BLaER1 (cell line): Measurements from ENCODE around the gene SPON1.

ENCODE experiments used
- H3K27ac ChIP-seq: shearing (Covaris generic); formaldehyde crosslinking; 2 replicates; pipeline ENCODE4 v1.8.1; 2022
- H3K27me3 ChIP-seq: shearing (Covaris generic); formaldehyde crosslinking; 2 replicates; pipeline ENCODE4 v1.8.1; 2022
- H3K36me3 ChIP-seq: shearing (Covaris generic); formaldehyde crosslinking; 2 replicates; pipeline ENCODE4 v1.8.1; 2022
- H3K4me1 ChIP-seq: shearing (Covaris generic); formaldehyde crosslinking; 2 replicates; pipeline ENCODE4 v1.8.1; 2022
- H3K4me2 ChIP-seq: shearing (Covaris generic); formaldehyde crosslinking; 2 replicates; pipeline ENCODE4 v1.8.1; 2022
- H3K4me3 ChIP-seq: shearing (Covaris generic); formaldehyde crosslinking; 2 replicates; pipeline ENCODE4 v1.8.1; 2022
- H3K9ac ChIP-seq: shearing (Covaris generic); formaldehyde crosslinking; 2 replicates; pipeline ENCODE4 v1.8.1; 2022
- H3K9me3 ChIP-seq: shearing (Covaris generic); formaldehyde crosslinking; 2 replicates; pipeline ENCODE4 v1.8.1; 2022
- H4K20me1 ChIP-seq: shearing (Covaris generic); formaldehyde crosslinking; 2 replicates; pipeline ENCODE4 v1.8.1; 2022
- Cebpa-rat ChIP-seq: shearing (Covaris generic); IDR thresholded peaks from 2 replicates; pipeline ENCODE4 v1.8.1; 2022

SPON1 gene

DNA sequence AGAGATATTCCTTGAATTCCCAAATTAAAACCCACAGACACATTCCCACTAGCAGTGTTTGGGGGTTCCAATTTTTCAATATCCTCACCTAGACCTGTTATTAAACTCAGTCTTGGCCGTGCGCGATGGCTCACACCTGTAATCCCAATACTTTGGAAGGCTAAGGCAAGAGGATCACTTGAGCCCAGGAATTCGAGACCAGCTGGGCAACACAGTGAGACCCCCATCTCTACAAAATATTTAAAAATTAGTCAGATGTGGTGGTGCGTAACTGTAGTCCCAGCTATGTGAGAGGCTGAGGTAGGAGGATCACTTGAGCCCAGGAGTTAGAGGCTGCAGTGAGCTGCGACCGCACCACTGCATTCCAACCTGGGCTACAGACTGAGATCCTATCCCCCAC, 343.1 kb downstream of the SPON1 start:
- peaks cover 40% of the 10 kb centered on the region for H4K20me1 ChIP-seq
- H3K4me1 ChIP-seq, result no peaks in the 10 kb centered on the region
- H3K27me3 ChIP-seq, result no peaks in the 10 kb centered on the region
- no peak overlapping the region for H3K4me3 ChIP-seq
- H3K4me2 ChIP-seq, result no peak overlapping the region
- H3K36me3 ChIP-seq, result no peaks in the 10 kb centered on the region
- H3K9ac ChIP-seq, result no peak overlapping the region
- no peaks in the 10 kb centered on the region for H3K9me3 ChIP-seq
- no peak overlapping the region for H3K27ac ChIP-seq
- TF ChIP-seq Cebpa-rat, result no peak

DNA sequence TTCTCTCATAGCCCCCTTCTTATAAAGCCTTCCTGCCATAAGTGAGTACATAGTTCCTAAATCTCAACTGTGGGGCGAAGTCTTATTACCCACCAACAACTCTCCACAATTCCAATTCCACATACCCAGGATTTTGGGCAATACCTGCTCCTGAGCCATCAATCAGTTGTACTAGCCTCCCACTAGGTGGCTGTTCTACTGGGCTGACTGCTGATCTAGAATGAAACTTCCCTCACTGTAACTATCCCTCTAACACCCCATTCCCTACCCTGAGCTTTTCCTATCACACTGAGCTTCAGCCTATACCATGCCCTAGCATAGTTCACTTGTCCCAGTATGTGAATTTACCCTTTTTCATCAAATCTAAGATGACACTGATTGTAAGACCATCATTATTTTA, 344.0 kb downstream of the SPON1 start:
- TF ChIP-seq Cebpa-rat, result no peak
- Histone ChIP-seq H3K4me1 (no peaks in the 10 kb centered on the region), H3K36me3 (no peaks in the 10 kb centered on the region), H3K4me3 (no peak overlapping the region), H3K9ac (no peak overlapping the region), H3K4me2 (no peak overlapping the region), H3K9me3 (no peaks in the 10 kb centered on the region), H3K27me3 (no peaks in the 10 kb centered on the region), H3K27ac (no peak overlapping the region), H4K20me1 (peaks cover 42% of the 10 kb centered on the region; the same call in 1 of the 2 replicates)

DNA sequence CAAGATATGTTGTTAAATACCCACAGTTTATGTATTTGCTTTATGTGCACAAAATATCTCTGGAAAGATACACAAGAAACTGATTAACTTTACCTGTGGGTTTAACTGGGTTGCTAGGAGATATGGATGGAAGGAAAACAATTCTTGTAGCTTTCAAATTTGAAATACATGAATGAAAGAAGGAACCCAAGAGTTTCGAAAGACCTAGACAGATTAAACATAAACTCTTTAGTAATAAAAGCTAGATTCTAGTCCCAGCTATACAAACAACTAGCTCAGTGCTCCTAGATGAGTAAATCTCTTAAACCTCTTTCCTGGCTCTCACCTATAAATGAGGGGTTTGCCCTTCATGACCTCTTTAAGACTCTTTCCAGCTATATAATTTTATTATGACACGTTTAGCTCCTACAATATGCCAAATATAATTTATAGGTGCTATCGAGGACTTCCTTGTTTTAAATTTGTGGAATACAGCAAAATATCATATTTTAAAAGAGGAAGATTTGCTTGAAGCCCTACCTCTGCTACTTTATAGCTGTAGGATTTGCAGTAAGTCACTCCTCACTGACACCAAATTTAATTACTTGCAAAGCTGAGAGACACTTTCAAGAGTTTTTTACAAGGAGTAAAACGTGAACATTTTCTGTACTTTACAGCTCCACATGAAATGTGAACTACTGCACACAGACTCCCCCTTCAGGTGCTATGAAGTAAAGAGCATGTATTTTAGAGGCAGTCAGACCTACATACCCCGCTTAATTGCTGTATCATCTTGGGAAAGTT, 345.8 kb downstream of the SPON1 start:
- Histone ChIP-seq H3K4me1 (peaks cover 3% of the 10 kb centered on the region; the same call in 1 of the 2 replicates), H3K27ac (no peak overlapping the region), H3K4me2 (no peak overlapping the region), H3K9ac (no peak overlapping the region), H3K4me3 (no peak overlapping the region), H4K20me1 (peaks cover 49% of the 10 kb centered on the region; the same call in 1 of the 2 replicates), H3K36me3 (no peaks in the 10 kb centered on the region), H3K27me3 (no peaks in the 10 kb centered on the region), H3K9me3 (no peaks in the 10 kb centered on the region)
- no peak for TF ChIP-seq Cebpa-rat

DNA sequence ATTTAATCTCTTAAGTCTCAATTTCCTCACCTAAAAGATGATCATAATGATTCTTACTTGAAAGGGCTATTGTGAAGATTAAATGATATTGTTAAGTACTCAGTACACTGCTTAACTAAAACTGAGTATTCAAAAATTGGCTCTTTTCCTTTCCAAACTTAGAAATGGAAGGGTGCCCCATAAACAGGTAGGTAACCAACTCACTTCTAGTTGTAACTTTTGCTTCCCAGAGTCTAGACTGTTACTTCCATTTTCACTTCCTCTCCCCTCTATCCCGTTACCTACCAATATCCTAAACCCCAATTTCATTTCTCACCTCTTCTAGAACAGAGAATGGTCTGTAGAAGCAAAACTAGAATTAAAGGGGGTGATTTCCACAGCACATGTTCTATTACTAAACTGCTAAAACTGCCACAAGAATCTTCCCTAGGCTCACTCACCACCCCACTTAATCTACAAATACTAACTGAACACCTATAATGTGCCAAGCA, 346.4 kb downstream of the SPON1 start:
- Histone ChIP-seq H3K9me3 (no peaks in the 10 kb centered on the region), H3K27ac (no peak overlapping the region), H3K4me1 (peaks cover 6% of the 10 kb centered on the region; the same call in 1 of the 2 replicates), H3K36me3 (no peaks in the 10 kb centered on the region), H3K4me2 (no peak overlapping the region), H3K9ac (no peak overlapping the region), H3K4me3 (no peak overlapping the region), H4K20me1 (peaks cover 48% of the 10 kb centered on the region; the same call in 1 of the 2 replicates), H3K27me3 (no peaks in the 10 kb centered on the region)
- no peak for TF ChIP-seq Cebpa-rat

DNA sequence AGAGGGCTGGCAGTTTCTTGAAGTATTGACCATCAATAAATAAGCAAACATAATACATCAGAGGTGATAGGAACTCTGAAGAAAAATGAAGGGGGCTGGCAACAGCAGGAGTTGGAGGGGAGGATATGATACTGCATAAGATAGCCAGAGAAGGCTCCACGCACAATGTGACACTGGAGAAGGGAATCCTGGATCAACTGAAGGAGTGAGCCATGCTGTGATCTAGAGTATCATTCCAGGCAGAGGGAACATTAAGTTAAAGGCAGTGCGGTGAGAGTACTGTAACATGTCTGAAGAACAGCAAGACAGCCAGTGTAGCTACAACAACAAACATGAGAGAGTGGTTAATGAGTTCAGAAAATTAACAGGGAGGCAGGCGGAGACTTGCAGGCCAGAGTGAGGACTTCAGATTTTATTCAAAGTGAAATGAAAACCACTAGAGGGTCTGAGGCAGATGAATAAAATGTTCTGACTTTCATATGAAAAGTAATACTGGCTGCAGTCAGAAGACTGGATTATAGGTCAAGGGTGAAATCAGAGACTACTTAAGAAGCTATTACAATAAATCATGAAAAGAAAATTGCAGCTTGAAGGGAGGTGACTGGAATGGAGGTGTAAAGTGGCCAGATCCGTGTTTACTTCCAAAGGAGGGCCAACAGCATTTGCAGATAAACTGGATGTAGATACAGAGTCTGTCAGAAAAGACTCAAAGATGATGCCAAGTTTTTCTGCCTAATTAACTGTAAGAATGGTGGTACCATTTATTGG, 347.1 kb downstream of the SPON1 start:
- Histone ChIP-seq H3K36me3 (no peaks in the 10 kb centered on the region), H3K9me3 (no peaks in the 10 kb centered on the region), H3K9ac (no peak overlapping the region), H3K4me1 (peaks cover 6% of the 10 kb centered on the region; the same call in 1 of the 2 replicates), H3K27ac (no peak overlapping the region), H3K4me3 (no peak overlapping the region), H4K20me1 (peaks cover 43% of the 10 kb centered on the region; the same call in 1 of the 2 replicates), H3K27me3 (no peaks in the 10 kb centered on the region), H3K4me2 (no peak overlapping the region)
- TF ChIP-seq Cebpa-rat, result no peak

DNA sequence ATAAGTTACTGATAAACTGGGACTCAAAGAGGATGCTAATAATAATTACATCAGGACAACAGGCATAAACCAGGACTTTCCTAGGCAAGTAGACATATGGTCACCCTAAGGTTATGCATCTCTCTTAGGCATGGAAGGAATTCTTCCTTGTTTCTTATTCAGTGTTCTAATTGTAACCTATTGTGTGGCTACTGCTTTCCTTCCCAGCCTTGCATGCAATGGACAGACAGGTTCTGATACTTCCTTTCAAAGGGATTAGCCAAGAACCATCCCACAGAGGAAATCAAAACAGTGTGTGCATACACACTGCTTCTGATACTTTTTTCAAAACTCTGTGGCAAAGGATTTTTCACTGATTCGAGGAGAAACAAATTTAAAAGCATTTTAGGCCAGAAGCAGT, 348.2 kb downstream of the SPON1 start:
- Histone ChIP-seq H3K4me1 (peaks cover 6% of the 10 kb centered on the region; the same call in 1 of the 2 replicates), H3K9me3 (no peaks in the 10 kb centered on the region), H3K9ac (no peak overlapping the region), H3K27me3 (no peaks in the 10 kb centered on the region), H4K20me1 (peaks cover 32% of the 10 kb centered on the region; the same call in 1 of the 2 replicates), H3K4me3 (no peak overlapping the region), H3K4me2 (no peak overlapping the region), H3K27ac (no peak overlapping the region), H3K36me3 (no peaks in the 10 kb centered on the region)
- TF ChIP-seq Cebpa-rat, result no peak

DNA sequence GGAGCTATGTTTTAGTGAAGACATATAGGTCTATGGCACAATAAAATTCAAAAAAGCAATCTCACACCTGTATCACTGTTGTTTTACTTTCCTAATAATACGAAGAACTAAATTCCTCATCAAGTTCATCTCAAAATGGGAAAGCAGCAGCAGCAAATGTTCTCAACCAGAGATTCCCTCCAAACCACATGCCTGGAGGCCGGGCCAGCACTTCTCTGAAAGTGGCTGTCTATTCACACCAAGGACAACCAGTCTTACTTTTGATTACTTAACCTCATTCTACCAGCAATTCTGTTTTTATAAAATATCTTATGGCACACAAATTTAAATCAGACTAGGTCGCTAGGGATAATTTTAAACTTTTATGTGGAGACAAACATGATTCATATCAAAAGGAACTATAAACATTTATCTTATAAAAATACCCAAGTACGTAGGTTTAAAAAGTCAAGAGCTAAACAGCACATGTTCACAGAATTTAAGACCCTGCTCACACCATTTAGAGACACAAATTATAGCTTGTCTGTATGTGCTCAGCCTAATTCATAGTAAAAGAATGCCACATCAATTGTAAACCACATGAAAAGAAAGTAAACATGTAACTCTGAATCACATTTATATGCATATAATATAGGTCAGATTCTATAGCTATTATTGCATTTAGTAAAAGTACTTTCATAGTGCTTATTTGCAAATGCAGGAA, 350.4 kb downstream of the SPON1 start:
- H3K4me1 ChIP-seq, result peaks cover 6% of the 10 kb centered on the region; the same call in 1 of the 2 replicates
- no peaks in the 10 kb centered on the region for H3K9me3 ChIP-seq
- no peaks in the 10 kb centered on the region for H3K27me3 ChIP-seq
- no peak overlapping the region for H3K4me3 ChIP-seq
- H3K36me3 ChIP-seq, result no peaks in the 10 kb centered on the region
- TF ChIP-seq Cebpa-rat, result no peak
- peaks cover 35% of the 10 kb centered on the region; the same call in 1 of the 2 replicates for H4K20me1 ChIP-seq
- no peak overlapping the region for H3K9ac ChIP-seq
- no peak overlapping the region for H3K27ac ChIP-seq
- no peak overlapping the region for H3K4me2 ChIP-seq

DNA sequence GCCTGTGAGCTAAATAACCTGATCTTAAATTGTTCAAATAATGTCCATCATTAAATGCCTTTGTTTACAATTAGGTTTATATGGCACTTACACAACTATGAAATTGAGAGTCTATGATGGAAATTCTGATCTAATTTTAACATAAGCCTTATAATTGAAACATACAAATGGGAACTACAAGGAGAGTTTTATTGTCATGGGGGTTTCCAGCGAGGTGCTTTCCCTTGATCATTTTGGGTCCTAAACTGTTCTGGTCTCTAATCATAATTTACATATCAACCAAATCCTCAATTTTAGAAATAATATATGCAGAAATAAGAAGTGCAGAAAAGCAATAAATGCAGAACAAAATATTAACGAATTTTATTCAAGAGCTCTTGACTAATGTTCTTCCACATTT, 351.6 kb downstream of the SPON1 start:
- TF ChIP-seq Cebpa-rat, result no peak
- Histone ChIP-seq H3K4me2 (no peak overlapping the region), H4K20me1 (peaks cover 35% of the 10 kb centered on the region; the same call in 1 of the 2 replicates)

DNA sequence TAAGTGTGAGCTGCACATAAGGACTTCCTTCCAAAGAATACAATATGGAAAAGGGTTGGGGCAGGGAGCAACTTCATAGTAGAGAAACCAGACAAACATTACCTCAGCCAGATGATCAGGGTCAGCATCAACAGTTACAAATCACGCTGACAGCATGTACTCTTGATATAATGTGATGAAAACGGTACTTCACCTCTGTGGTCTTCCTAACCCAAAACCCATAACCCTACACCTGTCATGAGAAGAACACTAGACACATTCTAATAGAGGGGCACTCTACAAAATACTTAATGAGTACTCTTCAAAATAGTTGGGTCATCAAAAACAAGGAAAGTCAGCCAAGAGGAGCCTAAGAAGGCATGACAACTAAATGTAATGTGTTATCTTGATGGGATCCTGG, 352.6 kb downstream of the SPON1 start:
- Histone ChIP-seq H3K9ac (no peak overlapping the region), H3K4me2 (no peak overlapping the region), H3K27me3 (no peaks in the 10 kb centered on the region), H4K20me1 (peaks cover 32% of the 10 kb centered on the region; the same call in 1 of the 2 replicates), H3K4me3 (no peak overlapping the region), H3K4me1 (peaks cover 13% of the 10 kb centered on the region), H3K9me3 (no peaks in the 10 kb centered on the region), H3K36me3 (no peaks in the 10 kb centered on the region), H3K27ac (no peak overlapping the region)
- no peak for TF ChIP-seq Cebpa-rat

More for the DNA sequence above, 351.6 kb downstream of the SPON1 start:
- H3K27me3 ChIP-seq, result no peaks in the 10 kb centered on the region
- H3K27ac ChIP-seq, result no peak overlapping the region
- H3K9me3 ChIP-seq, result no peaks in the 10 kb centered on the region
- H3K4me3 ChIP-seq, result no peak overlapping the region
- peaks cover 6% of the 10 kb centered on the region; the same call in 1 of the 2 replicates for H3K4me1 ChIP-seq
- H3K36me3 ChIP-seq, result no peaks in the 10 kb centered on the region
- no peak overlapping the region for H3K9ac ChIP-seq
